Measurements from ENCODE around the gene TTLL12.

The TTLL12 gene

GRCh38 chr22:43128116-43128515 lies 58.8 kb downstream of the TTLL12 start:
- H3K9me3 ChIP-seq (ENCODE audit: insufficient read depth, low read depth, low read length): no peaks in the 10 kb centered on the region
- no peaks in the 10 kb centered on the region for H3K27me3 ChIP-seq (ENCODE audit: insufficient read depth, low read length)
- H3K27ac ChIP-seq (ENCODE audit: low read length): no peak overlapping the region
- H3K4me1 ChIP-seq (ENCODE audit: insufficient read depth, low read length): peaks cover 8% of the 10 kb centered on the region
- H3K9ac ChIP-seq (ENCODE audit: low read depth, low read length): no peak overlapping the region
- peaks cover 11% of the 10 kb centered on the region; the same call in 1 of the 2 replicates for H3K36me3 ChIP-seq (ENCODE audit: insufficient read depth, low read depth, low read length)
- no peak overlapping the region for H3K4me3 ChIP-seq (ENCODE audit: low read length)

- Histone ChIP-seq H3K4me1 (ENCODE audit: insufficient read depth, low read length) (peaks cover 8% of the 10 kb centered on the region), H3K36me3 (ENCODE audit: insufficient read depth, low read depth, low read length) (peaks cover 8% of the 10 kb centered on the region; the same call in 1 of the 2 replicates), H3K9me3 (ENCODE audit: insufficient read depth, low read depth, low read length) (no peaks in the 10 kb centered on the region), H3K27me3 (ENCODE audit: insufficient read depth, low read length) (no peaks in the 10 kb centered on the region), H3K9ac (ENCODE audit: low read depth, low read length) (no peak overlapping the region), H3K27ac (ENCODE audit: low read length) (no peak overlapping the region), H3K4me3 (ENCODE audit: low read length) (no peak overlapping the region)
Measured at GRCh38 chr22:43127166-43127908, 59.6 kb downstream of the TTLL12 start.

GRCh38 chr22:43126501-43127165 lies 60.3 kb downstream of the TTLL12 start:
- H3K4me3 ChIP-seq (ENCODE audit: low read length): no peak overlapping the region
- no peaks in the 10 kb centered on the region for H3K27me3 ChIP-seq (ENCODE audit: insufficient read depth, low read length)
- H3K27ac ChIP-seq (ENCODE audit: low read length): no peak overlapping the region
- H3K36me3 ChIP-seq (ENCODE audit: insufficient read depth, low read depth, low read length): peaks cover 4% of the 10 kb centered on the region; the same call in 1 of the 2 replicates
- peaks cover 8% of the 10 kb centered on the region for H3K4me1 ChIP-seq (ENCODE audit: insufficient read depth, low read length)
- no peaks in the 10 kb centered on the region for H3K9me3 ChIP-seq (ENCODE audit: insufficient read depth, low read depth, low read length)
- H3K9ac ChIP-seq (ENCODE audit: low read depth, low read length): no peak overlapping the region

- H3K9ac ChIP-seq (ENCODE audit: low read depth, low read length): no peak overlapping the region
- H3K27me3 ChIP-seq (ENCODE audit: insufficient read depth, low read length): peaks cover 11% of the 10 kb centered on the region
- no peaks in the 10 kb centered on the region for H3K9me3 ChIP-seq (ENCODE audit: insufficient read depth, low read depth, low read length)
- H3K4me1 ChIP-seq (ENCODE audit: insufficient read depth, low read length): no peaks in the 10 kb centered on the region
- no peaks in the 10 kb centered on the region for H3K36me3 ChIP-seq (ENCODE audit: insufficient read depth, low read depth, low read length)
- no peak overlapping the region for H3K4me3 ChIP-seq (ENCODE audit: low read length)
- no peak overlapping the region for H3K27ac ChIP-seq (ENCODE audit: low read length)
Measured at GRCh38 chr22:43118953-43119458, 67.9 kb downstream of the TTLL12 start.

GRCh38 chr22:43118024-43118849 lies 68.7 kb downstream of the TTLL12 start:
- Histone ChIP-seq H3K27me3 (ENCODE audit: insufficient read depth, low read length) (peaks cover 18% of the 10 kb centered on the region), H3K4me3 (ENCODE audit: low read length) (no peak overlapping the region), H3K4me1 (ENCODE audit: insufficient read depth, low read length) (no peaks in the 10 kb centered on the region), H3K9ac (ENCODE audit: low read depth, low read length) (no peak overlapping the region; the same call in 1 of the 2 replicates), H3K9me3 (ENCODE audit: insufficient read depth, low read depth, low read length) (no peaks in the 10 kb centered on the region), H3K36me3 (ENCODE audit: insufficient read depth, low read depth, low read length) (no peaks in the 10 kb centered on the region), H3K27ac (ENCODE audit: low read length) (no peak overlapping the region)

- Histone ChIP-seq H3K27me3 (ENCODE audit: insufficient read depth, low read length) (peaks cover 31% of the 10 kb centered on the region), H3K36me3 (ENCODE audit: insufficient read depth, low read depth, low read length) (no peaks in the 10 kb centered on the region), H3K27ac (ENCODE audit: low read length) (no peak overlapping the region), H3K9ac (ENCODE audit: low read depth, low read length) (no peak overlapping the region), H3K4me1 (ENCODE audit: insufficient read depth, low read length) (peaks cover under 1% of the 10 kb centered on the region; the same call in 1 of the 2 replicates), H3K9me3 (ENCODE audit: insufficient read depth, low read depth, low read length) (no peaks in the 10 kb centered on the region), H3K4me3 (ENCODE audit: low read length) (no peak overlapping the region)
Measured at GRCh38 chr22:43116932-43117331, 70.0 kb downstream of the TTLL12 start.

All from iPS-20b (cell line).